CD4-positive, CD25-positive, alpha-beta regulatory T cell (primary cell): Measurements from ENCODE around the gene LFNG. TPM values are rescaled to one million over a fixed set of nuclear protein-coding genes. Genes with fewer than 3 reads are reported as not detected.
A peak's percentile ranks its signal among the peaks of the same experiment; 100 is the strongest.

Source experiments
- ATAC-seq, 2 donors: fragments of 150-1000 bp; cut with Tn5 transposase; one replicate each; pipeline ENCODE4 v1.10.0; 2021; ENCODE audit warnings: low read depth in 2 of 2, moderate number of reproducible peaks in 2 of 2, moderate library complexity in 1 of 2
- DNase-seq, 3 donors: peaks; one replicate each; pipeline versions ENCODE4 v3.0.0 to v3.0.0-alpha.2; 2012 to 2022; ENCODE audit warnings: mixed read lengths in 1 of 3
- H3K27ac ChIP-seq: one replicate; pipeline ENCODE4 v1.7.0; 2013; ENCODE audit warnings: mild to moderate bottlenecking, low read length; ENCODE audit not compliant: insufficient read depth, poor library complexity, severe bottlenecking
- H3K27me3 ChIP-seq: one replicate; pipeline ENCODE4 v1.7.0; 2013; ENCODE audit warnings: low read length; ENCODE audit not compliant: control insufficient read depth, insufficient read depth
- H3K36me3 ChIP-seq: one replicate; pipeline ENCODE4 v1.7.0; 2013; ENCODE audit warnings: mild to moderate bottlenecking, low read length, moderate library complexity; ENCODE audit not compliant: control insufficient read depth, insufficient read depth
- H3K4me1 ChIP-seq: 2 replicates; pipeline ENCODE4 v1.7.0; 2013; ENCODE audit warnings: mild to moderate bottlenecking, low read length; ENCODE audit not compliant: insufficient read depth, control insufficient read depth, poor library complexity, severe bottlenecking
- H3K4me3 ChIP-seq: one replicate; pipeline ENCODE4 v1.7.0; 2013; ENCODE audit warnings: low read depth, mild to moderate bottlenecking, low read length, moderate library complexity
- H3K9me3 ChIP-seq, 2 experiments: 1 replicate in 1 of 2; 2 replicates in 1 of 2; pipeline ENCODE4 v1.7.0; 2013; ENCODE audit warnings: low read length in 2 of 2, mild to moderate bottlenecking in 1 of 2, moderate library complexity in 1 of 2; ENCODE audit not compliant: control insufficient read depth in 2 of 2
- H3K27ac Mint-ChIP-seq, 3 donors: one replicate each; pipeline ENCODE4 v1.8.0; 2020 to 2022; ENCODE audit warnings: mild to moderate bottlenecking in 3 of 3, mixed read lengths in 3 of 3, moderate library complexity in 2 of 3
- H3K27me3 Mint-ChIP-seq: one replicate; pipeline ENCODE4 v1.8.0; 2022; ENCODE audit warnings: mild to moderate bottlenecking, mixed read lengths
- H3K36me3 Mint-ChIP-seq: one replicate; pipeline ENCODE4 v1.8.0; 2020; ENCODE audit warnings: mixed read lengths
- H3K4me1 Mint-ChIP-seq, 4 donors: one replicate each; pipeline ENCODE4 v1.8.0; 2020 to 2022; ENCODE audit warnings: mixed read lengths in 4 of 4, mild to moderate bottlenecking in 1 of 4
- H3K4me3 Mint-ChIP-seq, 4 donors: one replicate each; pipeline ENCODE4 v1.8.0; 2020 to 2022; ENCODE audit warnings: mild to moderate bottlenecking in 4 of 4, mixed read lengths in 4 of 4, moderate library complexity in 3 of 4
- H3K9me3 Mint-ChIP-seq, 7 donors: one replicate each; pipeline ENCODE4 v1.8.0; 2020 to 2022; ENCODE audit warnings: mixed read lengths in 7 of 7, mild to moderate bottlenecking in 3 of 7, moderate library complexity in 2 of 7
- polyA plus RNA-seq, 4 donors: library from polyadenylated mRNA; unstranded; fragments of 300-500 nt; fragmentation: Illumina TruSeq; gene quantifications; one replicate each; pipeline ENCODE4 v1.2.3, GENCODE V29; 2021
- total RNA-seq: library from RNA; stranded (reverse); gene quantifications from one replicate; pipeline ENCODE4 v1.2.3, GENCODE V29; 2022

The LFNG gene
- total and polyA plus RNA-seq, 5 donors from 2014 or later = 2.1 to 215 (median 3.3) TPM

DNA sequence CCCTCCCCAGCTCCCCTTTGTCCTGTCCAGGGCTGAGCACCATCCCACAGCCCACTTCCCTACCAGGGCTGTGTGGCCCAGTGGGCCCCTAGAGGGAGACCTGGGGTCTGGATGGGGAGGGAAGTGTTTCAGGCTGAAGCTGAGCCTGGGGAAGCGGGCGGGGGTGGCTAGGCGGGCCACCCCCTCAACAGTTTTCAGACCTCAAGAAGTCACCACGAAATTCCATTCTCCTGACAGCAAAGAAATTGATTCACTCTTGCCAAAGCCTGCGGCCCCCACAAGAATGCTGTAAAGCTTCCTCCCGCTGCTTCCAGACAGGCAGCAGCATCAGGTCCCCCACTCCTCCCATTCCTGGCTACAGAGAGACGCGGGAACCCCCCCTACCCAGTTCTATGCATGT, 2.5 kb upstream of the LFNG start:
- H3K36me3 Mint-ChIP-seq = peaks cover 9% of the 10 kb centered on the region
- peaks cover 53% of the 10 kb centered on the region for H3K4me1 ChIP-seq

GRCh38 chr7:2517678-2518507, 1.7 kb upstream of the LFNG start:
- peak overlapping the region; percentile 47 for H3K27ac ChIP-seq
- Mint-ChIP-seq H3K4me3 (peak overlapping the region; percentile 84 to 93 (median 88)), H3K36me3 (peaks cover 15% of the 10 kb centered on the region), H3K4me1 (peaks cover 0 to 30% (median 11%) of the 10 kb centered on the region in 4 donors), H3K9me3 (peaks cover 0 to 1% (median 0%) of the 10 kb centered on the region in 7 donors), H3K27ac (peak overlapping the region; percentile 84 to 88 (median 88)), H3K27me3 (no peaks in the 10 kb centered on the region)
- peaks cover 7% of the 10 kb centered on the region for H3K36me3 ChIP-seq
- peak in 1 of 3 donors; percentile 19 for DNase-seq
- H3K4me1 ChIP-seq = peaks cover 52% of the 10 kb centered on the region
- no peak for ATAC-seq
- H3K27me3 ChIP-seq = no peaks in the 10 kb centered on the region
- no peaks in the 10 kb centered on the region for H3K9me3 ChIP-seq
- H3K4me3 ChIP-seq = no peak overlapping the region

More for the DNA sequence above, 2.5 kb upstream of the LFNG start:
- peaks cover 2% of the 10 kb centered on the region for H3K36me3 ChIP-seq
- DNase-seq = no peak
- no peaks in the 10 kb centered on the region for H3K9me3 ChIP-seq
- ATAC-seq = no peak
- no peak overlapping the region for H3K4me3 ChIP-seq
- H3K27ac ChIP-seq = no peak overlapping the region
- H3K4me1 Mint-ChIP-seq = peaks cover 0 to 23% (median 15%) of the 10 kb centered on the region in 4 donors
- peak overlapping the region in 2 of 4 donors; percentile 17 to 93 for H3K4me3 Mint-ChIP-seq
- no peak overlapping the region for H3K27ac Mint-ChIP-seq
- no peaks in the 10 kb centered on the region for H3K27me3 ChIP-seq
- H3K9me3 Mint-ChIP-seq = peaks cover 0 to 1% (median 0%) of the 10 kb centered on the region in 7 donors
- H3K27me3 Mint-ChIP-seq = no peaks in the 10 kb centered on the region

DNA sequence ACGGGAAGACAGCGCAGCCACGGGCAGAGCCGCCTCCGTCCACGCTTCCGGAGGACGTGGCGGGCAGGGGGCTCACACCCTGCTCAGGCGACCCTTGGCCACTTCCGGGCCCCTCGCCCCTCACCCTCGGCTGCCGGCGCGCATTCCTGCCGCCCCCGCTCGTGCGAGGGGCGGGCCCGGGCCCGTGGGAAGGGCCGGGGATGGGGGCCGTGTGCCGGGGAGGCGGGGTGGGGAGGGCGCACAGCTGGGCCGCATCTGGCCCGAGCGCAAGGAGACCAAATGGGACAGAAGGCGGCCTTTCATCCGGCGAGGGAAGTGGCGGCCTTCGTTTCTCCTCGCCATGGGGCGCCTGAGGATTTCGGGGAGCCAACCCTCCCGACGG, 846 bp upstream of the LFNG start:
- peak overlapping the region in 2 of 3 donors; percentile 52 to 88 for H3K27ac Mint-ChIP-seq

DNA sequence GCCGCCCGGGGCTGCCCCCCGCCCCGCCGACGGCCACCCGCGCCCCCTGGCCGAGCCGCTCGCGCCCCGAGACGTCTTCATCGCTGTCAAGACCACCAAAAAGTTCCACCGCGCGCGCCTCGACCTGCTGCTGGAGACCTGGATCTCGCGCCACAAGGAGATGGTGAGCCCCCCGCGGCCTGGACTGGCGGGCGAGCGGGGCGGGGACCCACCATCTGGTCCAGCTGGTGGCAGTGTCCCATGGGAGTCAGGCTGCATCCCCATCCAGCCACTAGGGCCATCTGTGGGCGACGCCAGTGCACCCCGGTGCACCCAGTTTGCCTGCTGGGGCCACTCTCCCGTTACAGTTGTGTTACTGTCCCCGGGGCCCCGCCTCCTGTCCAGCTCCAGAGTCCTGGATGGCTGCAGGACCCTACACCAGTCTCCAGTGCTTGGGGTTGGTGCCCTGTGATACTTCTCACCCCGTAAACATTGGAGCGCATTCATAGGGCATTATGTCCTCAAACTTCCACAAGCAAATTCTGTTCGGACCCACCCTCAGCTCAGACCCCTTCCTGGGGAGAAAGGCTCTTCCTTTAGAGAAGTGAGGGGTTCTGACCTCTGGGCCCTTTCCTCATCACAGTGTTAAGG, 672 bp downstream of the LFNG start:
- H3K4me1 Mint-ChIP-seq = peaks cover 0 to 41% (median 10%) of the 10 kb centered on the region in 4 donors
- Histone ChIP-seq H3K36me3 (peaks cover 16% of the 10 kb centered on the region), H3K27me3 (no peaks in the 10 kb centered on the region), H3K4me3 (peak overlapping the region; percentile 96), H3K9me3 (no peaks in the 10 kb centered on the region), H3K27ac (peak overlapping the region; percentile 83), H3K4me1 (peaks cover 62% of the 10 kb centered on the region)
- ATAC-seq (no peak), DNase-seq (peak in 1 of 3 donors; percentile 44)
- no peaks in the 10 kb centered on the region for H3K27me3 Mint-ChIP-seq
- H3K27ac Mint-ChIP-seq = peak overlapping the region; percentile 86 to 94 (median 89)
- H3K36me3 Mint-ChIP-seq = peaks cover 18% of the 10 kb centered on the region
- H3K4me3 Mint-ChIP-seq = peak overlapping the region; percentile 93 to 100 (median 98)
- H3K9me3 Mint-ChIP-seq = peaks cover 0 to 1% (median 0%) of the 10 kb centered on the region in 7 donors

More for the DNA sequence above, 846 bp upstream of the LFNG start:
- H3K27me3 Mint-ChIP-seq = no peaks in the 10 kb centered on the region
- H3K36me3 Mint-ChIP-seq = peaks cover 18% of the 10 kb centered on the region
- Histone ChIP-seq H3K4me1 (peaks cover 52% of the 10 kb centered on the region), H3K4me3 (peak overlapping the region; percentile 37), H3K9me3 (no peaks in the 10 kb centered on the region), H3K36me3 (peaks cover 7% of the 10 kb centered on the region), H3K27me3 (no peaks in the 10 kb centered on the region), H3K27ac (peak overlapping the region; percentile 73)
- ATAC-seq (no peak), DNase-seq (no peak)
- peak overlapping the region; percentile 85 to 93 (median 88) for H3K4me3 Mint-ChIP-seq
- peaks cover 0 to 1% (median 0%) of the 10 kb centered on the region in 7 donors for H3K9me3 Mint-ChIP-seq
- peaks cover 0 to 34% (median 10%) of the 10 kb centered on the region in 4 donors for H3K4me1 Mint-ChIP-seq

DNA sequence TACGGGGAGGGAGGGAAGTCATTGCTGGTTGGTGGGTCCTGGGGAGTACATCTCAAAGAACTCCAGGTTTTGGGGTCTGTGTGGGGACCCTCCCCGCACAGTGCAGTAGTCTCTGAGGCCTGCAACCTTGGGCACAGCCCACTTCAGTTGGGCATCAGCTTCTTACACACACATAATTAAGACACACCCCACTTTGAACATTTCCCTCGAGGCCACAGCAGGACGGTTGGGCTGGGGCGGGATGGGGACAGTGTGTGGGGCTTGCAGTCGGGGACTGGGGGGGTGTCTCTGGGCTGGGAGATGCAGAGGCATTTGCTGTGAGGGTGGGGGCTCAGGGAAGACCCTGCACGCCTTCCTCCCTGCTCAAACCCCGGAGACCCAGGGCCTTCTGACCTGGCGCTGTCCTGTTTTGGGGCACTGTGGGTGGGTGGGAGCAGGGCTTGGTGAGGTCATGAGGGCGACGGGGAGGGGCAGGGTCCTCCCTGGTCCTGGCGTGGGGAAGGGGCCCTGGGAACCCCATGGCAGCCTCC, 1.3 kb downstream of the LFNG start:
- H3K9me3 ChIP-seq = no peaks in the 10 kb centered on the region
- H3K27ac ChIP-seq = peak overlapping the region; percentile 83
- peaks cover 0 to 45% (median 12%) of the 10 kb centered on the region in 4 donors for H3K4me1 Mint-ChIP-seq
- peak overlapping the region; percentile 93 to 100 (median 98) for H3K4me3 Mint-ChIP-seq
- peak in 2 of 3 donors; percentile 14 to 53 for DNase-seq
- no peak for ATAC-seq
- H3K36me3 ChIP-seq = peaks cover 22% of the 10 kb centered on the region
- H3K4me3 ChIP-seq = peak overlapping the region; percentile 96
- no peaks in the 10 kb centered on the region for H3K27me3 Mint-ChIP-seq
- H3K9me3 Mint-ChIP-seq = peaks cover 0 to 1% (median 0%) of the 10 kb centered on the region in 7 donors
- peaks cover 18% of the 10 kb centered on the region for H3K36me3 Mint-ChIP-seq
- H3K4me1 ChIP-seq = peaks cover 68% of the 10 kb centered on the region
- H3K27me3 ChIP-seq = no peaks in the 10 kb centered on the region
- H3K27ac Mint-ChIP-seq = peak overlapping the region; percentile 86 to 94 (median 89)

DNA sequence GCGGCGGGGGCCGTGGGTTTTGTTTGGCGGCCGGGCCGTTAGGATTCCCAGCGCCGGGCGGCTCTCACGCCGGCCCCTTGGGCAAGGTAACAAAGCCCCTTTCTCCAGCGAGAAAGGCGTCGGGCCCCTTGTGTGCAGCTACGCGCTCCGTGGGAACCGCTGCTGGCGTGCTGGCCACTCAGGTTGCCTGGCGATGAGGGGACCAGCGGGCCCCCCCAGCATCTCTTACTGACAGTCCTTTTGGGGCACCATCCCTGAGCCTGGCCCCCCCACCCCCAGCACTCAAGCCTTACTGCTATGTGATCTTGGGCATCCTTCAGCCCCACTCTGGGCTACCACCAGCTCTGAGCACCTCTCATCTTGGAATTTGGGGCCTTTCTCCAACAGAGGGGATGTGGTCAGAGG, 1.8 kb downstream of the LFNG start:
- H3K4me3 ChIP-seq = peak overlapping the region; percentile 90
- H3K27ac ChIP-seq = peak overlapping the region; percentile 83
- DNase-seq (peak in 2 of 3 donors; percentile 10 to 32), ATAC-seq (no peak)
- no peaks in the 10 kb centered on the region for H3K27me3 Mint-ChIP-seq
- peaks cover 27% of the 10 kb centered on the region for H3K36me3 ChIP-seq
- peaks cover 73% of the 10 kb centered on the region for H3K4me1 ChIP-seq
- H3K36me3 Mint-ChIP-seq = peaks cover 18% of the 10 kb centered on the region
- H3K4me1 Mint-ChIP-seq = peaks cover 0 to 49% (median 13%) of the 10 kb centered on the region in 4 donors
- H3K27ac Mint-ChIP-seq = peak overlapping the region; percentile 89 to 97 (median 89)
- peaks cover 0 to 1% (median 0%) of the 10 kb centered on the region in 7 donors for H3K9me3 Mint-ChIP-seq
- no peaks in the 10 kb centered on the region for H3K27me3 ChIP-seq
- no peaks in the 10 kb centered on the region for H3K9me3 ChIP-seq
- peak overlapping the region; percentile 93 to 100 (median 98) for H3K4me3 Mint-ChIP-seq

DNA sequence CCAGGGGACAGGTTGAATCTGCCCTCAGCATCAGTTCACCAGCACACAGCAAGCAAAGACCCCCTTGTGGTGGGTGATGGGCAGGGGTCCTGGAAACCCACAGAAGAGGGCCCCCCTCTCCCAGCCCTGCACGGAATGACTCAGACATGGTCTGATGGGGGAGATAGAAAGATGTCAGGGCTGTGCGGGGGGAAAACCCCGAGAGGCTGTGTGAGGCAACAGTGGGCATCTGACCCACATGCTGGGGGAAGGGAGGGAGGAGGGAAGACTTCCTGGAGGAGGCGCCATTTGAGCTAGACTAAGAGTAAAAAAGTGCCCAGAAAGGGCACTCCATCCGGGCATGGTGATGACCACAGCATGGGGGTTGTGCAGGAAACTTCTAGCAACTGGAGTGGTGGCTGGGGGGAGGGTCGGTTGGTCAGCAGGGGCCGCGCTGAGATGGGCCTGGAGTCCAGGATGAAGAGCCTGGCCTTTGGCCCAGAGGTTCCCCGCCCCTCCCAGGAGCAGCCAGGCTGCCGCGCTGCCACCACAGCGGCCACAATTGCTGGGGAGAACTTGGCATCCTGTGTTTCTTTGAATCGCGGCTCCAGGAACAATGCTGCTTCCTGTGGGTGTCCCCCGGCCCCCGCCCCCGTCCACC, 2.5 kb downstream of the LFNG start:
- Mint-ChIP-seq H3K4me3 (peak overlapping the region; percentile 93 to 100 (median 98)), H3K27ac (peak overlapping the region; percentile 89 to 97 (median 89)), H3K9me3 (peaks cover 0 to 1% (median 0%) of the 10 kb centered on the region in 7 donors), H3K36me3 (peaks cover 18% of the 10 kb centered on the region), H3K4me1 (peaks cover 0 to 55% (median 15%) of the 10 kb centered on the region in 4 donors), H3K27me3 (no peaks in the 10 kb centered on the region)
- Histone ChIP-seq H3K27me3 (no peaks in the 10 kb centered on the region), H3K27ac (peak overlapping the region; percentile 83), H3K4me3 (peak overlapping the region; percentile 90), H3K9me3 (no peaks in the 10 kb centered on the region), H3K36me3 (peaks cover 34% of the 10 kb centered on the region), H3K4me1 (peaks cover 80% of the 10 kb centered on the region)
- ATAC-seq = peak; percentile 30 to 40
- peak; percentile 43 to 88 (median 65) for DNase-seq
